ENCODE results near the gene VAC14.
"Not testable (repeated sequence)": the region's sequence is repeated elsewhere in the genome, so short reads cannot be mapped to it uniquely, and the experiment has no call there.

Gene VAC14

DNA sequence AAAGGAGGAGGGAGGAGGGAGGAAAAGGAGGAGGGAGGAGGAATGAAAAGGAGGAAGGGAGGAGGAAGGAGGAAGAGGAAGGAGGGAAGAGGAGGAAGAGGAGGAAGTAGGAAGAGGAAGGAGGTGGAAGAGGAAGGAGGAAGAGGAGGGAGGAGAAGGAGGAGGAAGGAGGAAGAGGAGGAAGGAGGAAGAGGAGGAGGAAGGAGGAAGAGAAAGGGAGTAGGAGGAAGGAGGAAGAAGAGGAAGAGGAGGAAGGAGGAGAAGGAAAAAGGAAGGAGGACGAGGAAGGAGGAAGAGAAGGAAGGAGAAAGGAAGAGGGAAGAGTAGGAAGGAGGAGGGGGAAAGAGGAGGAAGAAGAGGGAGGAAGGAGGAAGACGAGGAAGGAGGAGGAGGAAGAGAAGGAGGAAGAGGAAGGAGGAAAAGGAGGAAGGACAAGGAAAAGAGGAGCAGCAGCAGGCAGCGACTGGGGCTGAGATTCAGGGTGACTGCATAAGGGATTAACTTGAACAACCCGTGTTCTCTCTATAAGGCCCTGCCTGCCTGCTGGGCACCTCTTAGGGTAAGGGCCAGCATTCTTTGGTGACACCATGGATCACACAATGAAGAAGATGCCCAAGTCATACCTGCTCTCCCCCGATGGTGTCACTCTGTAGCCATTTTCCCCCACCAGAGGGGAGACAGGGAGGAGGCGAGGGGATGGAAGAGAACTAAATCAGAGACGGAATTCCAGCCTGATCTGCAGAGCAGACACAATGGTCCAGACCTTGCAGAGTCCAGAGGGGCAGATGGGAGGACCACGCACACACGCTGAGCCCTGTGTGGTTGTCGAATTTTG lies 156.0 kb downstream of the VAC14 start:
- no peak for DNase-seq (ENCODE audit: low read depth)

DNA sequence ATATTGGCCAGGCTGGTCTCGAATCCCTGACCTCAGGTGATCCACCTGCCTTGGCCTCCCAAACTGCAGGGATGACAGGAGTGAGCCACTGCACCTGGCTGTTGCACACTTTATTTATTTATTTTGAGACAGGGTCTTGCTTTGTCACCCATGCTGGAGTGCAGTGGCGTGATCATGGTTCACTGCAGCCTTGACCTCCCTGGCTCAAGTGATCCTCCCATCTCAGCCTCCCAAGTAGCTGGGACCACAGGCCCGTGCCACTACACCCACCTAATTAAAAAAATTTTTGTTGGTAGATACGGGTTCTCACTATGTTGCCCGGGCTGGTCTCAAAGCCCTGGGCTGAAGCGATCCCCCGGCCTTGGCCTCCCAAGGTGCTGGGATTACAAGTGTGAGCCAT lies 157.7 kb downstream of the VAC14 start:
- not testable (repeated sequence) for DNase-seq (ENCODE audit: low read depth)

- no peak for DNase-seq (ENCODE audit: low read depth)
Observed at GRCh38 chr16:70642633-70643032, 158.3 kb downstream of the VAC14 start.

DNA sequence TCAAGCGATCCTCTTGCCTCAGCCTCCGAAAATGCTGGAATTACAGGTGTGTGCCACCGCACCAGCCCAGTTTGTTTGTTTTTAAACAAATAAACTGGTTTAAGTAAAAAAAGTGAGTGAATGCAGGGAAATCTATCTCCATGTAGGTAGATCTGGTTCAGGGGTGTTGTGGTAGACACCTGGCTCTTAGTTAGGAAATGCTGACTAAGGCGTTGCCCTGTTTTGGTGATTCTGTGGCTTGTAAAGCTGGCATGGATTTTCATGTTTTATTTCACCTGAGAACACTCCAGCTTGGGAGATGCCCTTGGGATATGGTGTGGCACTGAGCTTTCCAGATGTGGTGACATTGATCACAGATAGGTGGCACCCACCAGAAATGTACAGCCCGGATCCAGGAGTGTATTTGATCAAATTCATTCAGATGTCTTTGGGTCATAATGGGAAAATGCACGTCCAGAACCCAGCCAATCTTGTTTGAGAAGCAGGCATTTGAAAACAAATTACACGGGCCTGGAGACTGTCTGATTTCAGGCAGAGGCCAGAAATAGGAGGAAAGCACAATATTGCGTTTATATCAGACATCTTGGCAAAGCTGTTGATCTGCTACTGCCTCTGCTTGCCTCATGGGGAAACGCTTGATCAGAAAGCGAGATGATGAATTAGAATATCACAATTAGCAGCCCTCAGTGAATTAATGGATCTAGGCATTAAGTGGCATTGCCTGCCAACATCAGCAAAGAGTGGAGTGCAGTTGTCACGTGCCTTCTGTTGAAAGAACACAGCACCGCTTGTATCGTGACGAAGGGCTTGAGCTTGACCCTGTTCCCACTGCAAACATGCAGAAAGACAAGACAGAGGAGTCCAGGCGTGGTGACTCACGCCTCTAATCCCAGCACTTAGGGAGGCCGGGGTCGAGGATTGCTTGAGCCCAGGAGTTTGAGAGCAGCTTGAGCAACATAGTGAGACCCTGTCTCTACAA lies 161.9 kb downstream of the VAC14 start:
- DNase-seq (ENCODE audit: low read depth) = no peak

Measured in stimulated activated CD8-positive, alpha-beta memory T cell treated with anti-CD3 and anti-CD28 coated beads, Interleukin-12 subunit alpha, Interleukin-12 subunit beta, amount 100 ng/mL, for 1 hour (primary cell).